Prostate gland (tissue), 2 donors: Measurements from ENCODE around the gene DNAI4. TPM values are rescaled to one million over a fixed set of nuclear protein-coding genes. Genes with fewer than 3 reads are reported as not detected.

ENCODE experiments used
- DNase-seq: peaks from one replicate; pipeline ENCODE4 v3.0.0-alpha.2; 2019; ENCODE audit warnings: low spot score
- H3K27ac ChIP-seq, 2 donors: fragments of 200-600 bp; sonication (generic); 2 replicates each; pipeline ENCODE4 v1.5.1; 2017 to 2019
- H3K27me3 ChIP-seq: fragments of 200-600 bp; sonication (generic); replicated peaks from 2 replicates; pipeline ENCODE4 v1.5.1; 2019; ENCODE audit not compliant: insufficient read depth
- H3K36me3 ChIP-seq, 2 donors: fragments of 200-600 bp; sonication (generic); 1 replicate in 1 of 2; 2 replicates in 1 of 2; pipeline versions ENCODE4 v1.5.1 to v1.8.1; 2017 to 2019
- H3K4me1 ChIP-seq: fragments of 200-600 bp; sonication (generic); replicated peaks from 2 replicates; pipeline ENCODE4 v1.5.1; 2019
- H3K4me3 ChIP-seq, 2 donors: fragments of 200-600 bp; sonication (generic); 2 replicates each; pipeline ENCODE4 v1.5.1; 2017 to 2019
- H3K9me3 ChIP-seq: fragments of 200-600 bp; sonication (generic); 2 replicates; pipeline ENCODE4 v1.5.1; 2017
- POLR2A ChIP-seq: fragments of 450-650 bp; IDR thresholded peaks from one replicate; pipeline ENCODE4 v1.6.1; 2016; ENCODE audit warnings: antibody characterized with exemption, mild to moderate bottlenecking
- POLR2AphosphoS5 ChIP-seq: sonication (generic); formaldehyde crosslinking; IDR thresholded peaks from one replicate; pipeline ENCODE4 v1.6.1; 2017; ENCODE audit warnings: antibody characterized with exemption
- WGBS: methylation state at CpG from one replicate; pipeline ENCODE4 v1.1.5; 2018; 5-methylcytosine and 5-hydroxymethylcytosine counted together
- intact Hi-C: fragments of 100-400 bp; cut with DNase I; formaldehyde crosslinking; loops from one replicate; pipeline ENCODE4 v1.14.2; 2022
- total RNA-seq, 2 donors: library from RNA; depleted of rRNA; stranded (reverse); fragments of >200 nt; gene quantifications; one replicate each; pipeline ENCODE4 v1.1.0, GENCODE V29; 2016
- TF ChIP-seq, protein P1 (sequence below), 4 experiments: fragments of 200-600 bp in 2 of 4; fragments of 450-650 bp in 2 of 4; sonication (generic) in 2 of 4; IDR thresholded peaks; 1 replicate in 3 of 4; 2 replicates in 1 of 4; pipeline ENCODE4 v1.5.1; 2016 to 2019; ENCODE audit warnings: antibody characterized with exemption in 4 of 4, mild to moderate bottlenecking in 2 of 4, moderate library complexity in 2 of 4

Gene DNAI4
- total RNA-seq, 2 donors from 2014 or later = 8.0 to 8.5 TPM

DNA sequence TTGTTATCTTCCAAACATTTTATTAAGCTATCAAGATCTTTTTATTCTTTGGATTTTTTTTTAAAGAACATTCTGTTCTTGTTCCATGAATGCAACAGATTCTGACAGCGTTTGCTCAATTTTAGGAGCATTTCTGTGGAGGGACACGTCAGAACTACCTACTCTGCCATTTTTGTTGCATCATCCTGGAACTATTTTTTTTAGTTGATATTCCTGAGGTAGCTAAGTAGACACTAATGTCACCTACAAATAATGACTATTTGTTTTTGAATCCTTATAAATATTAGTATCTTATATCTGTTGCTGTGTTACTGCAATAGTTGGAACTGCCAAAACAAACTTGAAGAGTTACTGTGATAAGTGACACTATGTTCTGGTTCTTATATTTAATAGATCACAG, 57.2 kb downstream of the DNAI4 start:
- H3K27ac ChIP-seq = no peak overlapping the region
- H3K4me1 ChIP-seq = no peaks in the 10 kb centered on the region
- H3K36me3 ChIP-seq = no peaks in the 10 kb centered on the region
- no peaks in the 10 kb centered on the region for H3K27me3 ChIP-seq
- no peak for DNase-seq
- no peak overlapping the region for H3K4me3 ChIP-seq
- no peaks in the 10 kb centered on the region for H3K9me3 ChIP-seq
- TF ChIP-seq, protein P1, sequence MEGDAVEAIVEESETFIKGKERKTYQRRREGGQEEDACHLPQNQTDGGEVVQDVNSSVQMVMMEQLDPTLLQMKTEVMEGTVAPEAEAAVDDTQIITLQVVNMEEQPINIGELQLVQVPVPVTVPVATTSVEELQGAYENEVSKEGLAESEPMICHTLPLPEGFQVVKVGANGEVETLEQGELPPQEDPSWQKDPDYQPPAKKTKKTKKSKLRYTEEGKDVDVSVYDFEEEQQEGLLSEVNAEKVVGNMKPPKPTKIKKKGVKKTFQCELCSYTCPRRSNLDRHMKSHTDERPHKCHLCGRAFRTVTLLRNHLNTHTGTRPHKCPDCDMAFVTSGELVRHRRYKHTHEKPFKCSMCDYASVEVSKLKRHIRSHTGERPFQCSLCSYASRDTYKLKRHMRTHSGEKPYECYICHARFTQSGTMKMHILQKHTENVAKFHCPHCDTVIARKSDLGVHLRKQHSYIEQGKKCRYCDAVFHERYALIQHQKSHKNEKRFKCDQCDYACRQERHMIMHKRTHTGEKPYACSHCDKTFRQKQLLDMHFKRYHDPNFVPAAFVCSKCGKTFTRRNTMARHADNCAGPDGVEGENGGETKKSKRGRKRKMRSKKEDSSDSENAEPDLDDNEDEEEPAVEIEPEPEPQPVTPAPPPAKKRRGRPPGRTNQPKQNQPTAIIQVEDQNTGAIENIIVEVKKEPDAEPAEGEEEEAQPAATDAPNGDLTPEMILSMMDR (IDR thresholded peaks at IDR 0.05) = no peak
- TF ChIP-seq POLR2AphosphoS5 = no peak
- no peak for TF ChIP-seq POLR2A
- 49% methylated on average over 2 of the region's 2 CpGs for WGBS
- intact Hi-C loops = no loop called here

DNA sequence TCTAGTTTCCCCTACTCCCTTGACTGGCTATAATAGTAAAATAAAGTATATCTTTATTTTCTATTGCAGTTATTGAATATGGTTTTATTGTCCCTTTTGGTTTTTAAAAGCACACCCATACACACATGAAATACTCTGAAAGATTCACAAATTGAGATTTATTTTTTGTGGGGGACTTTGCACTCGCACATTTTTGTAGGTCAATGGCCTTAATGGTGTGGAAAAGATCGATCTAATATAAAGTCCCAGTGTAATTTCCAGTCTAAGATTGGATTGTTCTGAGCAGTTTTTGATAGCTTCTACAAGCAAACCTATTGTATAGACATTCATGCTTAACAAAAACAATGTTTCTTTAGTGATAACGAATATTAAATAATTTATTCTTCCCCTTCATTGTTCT, 64.1 kb downstream of the DNAI4 start:
- no peaks in the 10 kb centered on the region for H3K36me3 ChIP-seq
- WGBS = 96% methylated on average over 3 of the region's 3 CpGs
- no peak overlapping the region for H3K27ac ChIP-seq
- no peak overlapping the region for H3K4me3 ChIP-seq
- TF ChIP-seq POLR2AphosphoS5 (no peak), POLR2A (no peak)
- TF ChIP-seq, protein P1 (IDR thresholded peaks at IDR 0.05) = no peak
- no peaks in the 10 kb centered on the region for H3K27me3 ChIP-seq
- no peaks in the 10 kb centered on the region for H3K9me3 ChIP-seq
- H3K4me1 ChIP-seq = no peaks in the 10 kb centered on the region
- intact Hi-C loops = no loop called here
- no peak for DNase-seq

GRCh38 chr1:66853379-66853778, 71.3 kb downstream of the DNAI4 start:
- WGBS = 81% methylated on average over 1 of the region's 1 CpG
- no peak overlapping the region for H3K27ac ChIP-seq
- H3K4me1 ChIP-seq = no peaks in the 10 kb centered on the region
- H3K36me3 ChIP-seq = no peaks in the 10 kb centered on the region
- TF ChIP-seq, protein P1 (IDR thresholded peaks at IDR 0.05) = no peak
- no peak for TF ChIP-seq POLR2A
- TF ChIP-seq POLR2AphosphoS5 = no peak
- no peak for DNase-seq
- H3K9me3 ChIP-seq = no peaks in the 10 kb centered on the region
- H3K27me3 ChIP-seq = no peaks in the 10 kb centered on the region
- H3K4me3 ChIP-seq = no peak overlapping the region
- intact Hi-C loops = no loop called here

DNA sequence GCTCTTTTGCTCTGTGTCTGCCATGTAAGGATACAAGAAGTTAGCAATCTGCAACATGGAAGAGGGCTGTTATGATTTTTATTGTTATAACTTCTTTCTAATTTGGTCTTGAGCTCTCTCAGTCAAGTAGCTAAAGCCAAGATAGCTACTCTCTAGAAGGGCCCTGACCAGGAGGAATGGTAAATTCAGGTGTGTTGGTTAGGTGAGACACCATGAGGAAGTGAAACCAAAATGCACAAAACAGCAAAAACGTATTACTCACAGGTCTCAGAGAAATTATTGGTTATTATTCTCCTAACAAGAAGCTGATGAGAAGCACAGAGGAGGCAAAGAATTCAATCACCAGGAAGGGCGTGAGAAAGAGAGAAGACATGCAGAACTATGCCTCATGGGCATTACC, 71.8 kb downstream of the DNAI4 start:
- Histone ChIP-seq H3K9me3 (no peaks in the 10 kb centered on the region), H3K4me1 (no peaks in the 10 kb centered on the region), H3K4me3 (no peak overlapping the region), H3K36me3 (no peaks in the 10 kb centered on the region), H3K27me3 (no peaks in the 10 kb centered on the region), H3K27ac (no peak overlapping the region)
- WGBS = 91% methylated on average over 2 of the region's 2 CpGs
- TF ChIP-seq, protein P1 (IDR thresholded peaks at IDR 0.05) = no peak
- TF ChIP-seq POLR2AphosphoS5 = no peak
- intact Hi-C loops = no loop called here
- no peak for DNase-seq

DNA sequence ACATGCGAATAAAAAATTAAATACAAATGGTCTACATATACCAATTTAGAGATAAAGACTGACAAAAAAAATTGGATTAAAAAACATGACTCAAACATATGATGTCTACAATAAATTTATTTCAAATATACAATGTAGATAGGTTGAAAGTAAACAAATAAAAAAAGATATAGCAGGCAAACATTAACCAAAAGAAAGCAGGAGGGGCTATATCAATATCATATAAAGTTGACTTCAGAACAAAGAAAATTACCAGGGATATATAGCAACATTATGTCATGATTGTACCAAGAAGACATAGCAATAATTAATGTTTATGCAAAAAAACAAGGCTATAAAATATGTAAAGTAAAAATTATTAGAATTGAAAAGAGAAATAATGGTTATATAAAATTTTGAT, 73.7 kb downstream of the DNAI4 start:
- H3K36me3 ChIP-seq = no peaks in the 10 kb centered on the region
- no peaks in the 10 kb centered on the region for H3K27me3 ChIP-seq
- no peak overlapping the region for H3K27ac ChIP-seq
- DNase-seq = no peak
- no peaks in the 10 kb centered on the region for H3K4me1 ChIP-seq
- TF ChIP-seq POLR2A (no peak), POLR2AphosphoS5 (no peak)
- TF ChIP-seq, protein P1 (IDR thresholded peaks at IDR 0.05) = no peak
- H3K9me3 ChIP-seq = no peaks in the 10 kb centered on the region
- intact Hi-C loops = no loop called here
- 87% methylated on average over 1 of the region's 1 CpG for WGBS
- H3K4me3 ChIP-seq = no peak overlapping the region
